ENCODE results near the gene GPR108. TPM values are rescaled to one million over a fixed set of nuclear protein-coding genes. Genes with fewer than 3 reads are reported as not detected.

GPR108 gene
- polyA plus RNA-seq, 1 of the 3 experiments (the other 2 are of a cell fraction): 54.2 TPM

DNA sequence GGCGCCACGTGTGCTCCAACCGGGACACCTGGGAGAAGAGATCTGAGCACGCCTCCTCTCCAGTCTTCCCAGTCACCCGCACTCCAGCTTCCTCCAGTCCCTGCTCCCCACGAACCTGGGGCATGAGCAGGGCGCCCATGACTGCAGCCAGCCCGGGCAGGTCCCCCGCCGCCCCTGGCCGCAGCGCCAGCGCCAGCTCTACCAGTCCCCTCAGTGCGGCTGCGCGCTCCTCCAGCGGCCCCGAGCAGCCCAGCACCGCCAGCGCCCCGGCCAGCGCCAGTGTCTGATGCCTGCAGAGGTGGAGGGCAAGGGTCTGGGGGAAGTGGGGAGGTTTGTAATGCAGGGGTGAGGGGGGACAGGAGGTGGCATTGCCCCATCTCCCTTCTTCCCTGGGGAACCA, 16.8 kb upstream of the GPR108 start:
- no peak overlapping the region for H3K27ac ChIP-seq (ENCODE audit: low read depth in 2 of 2, low read length in 1 of 2)
- H3K9me3 ChIP-seq: no peaks in the 10 kb centered on the region
- H3K27me3 ChIP-seq (ENCODE audit: insufficient read depth): no peaks in the 10 kb centered on the region
- WGBS (ENCODE audit: low lambda C conversion rate): 92% methylated on average over 11 of the region's 22 CpGs
- no peaks in the 10 kb centered on the region for H4K20me1 ChIP-seq (ENCODE audit: insufficient read depth)
- H3K79me2 ChIP-seq (ENCODE audit: insufficient read depth): no peaks in the 10 kb centered on the region
- no peak overlapping the region for H3K4me3 ChIP-seq (ENCODE audit: low read depth in 2 of 2, low read length in 1 of 2)
- TF ChIP-seq RXRA (IDR thresholded peaks at IDR 0.05; ENCODE audit: borderline replicate concordance, low read depth) (no peak), TAF1 (IDR thresholded peaks at IDR 0.05; ENCODE audit: borderline replicate concordance, low read depth, low read length) (no peak), MXI1 (IDR thresholded peaks at IDR 0.05; ENCODE audit: low read depth, low read length) (no peak), TEAD4 (IDR thresholded peaks at IDR 0.05; ENCODE audit: borderline replicate concordance, insufficient read depth) (no peak), FOXM1 (IDR thresholded peaks at IDR 0.05; ENCODE audit: low read depth) (no peak), EZH2phosphoT487 (IDR thresholded peaks at IDR 0.05; ENCODE audit: borderline replicate concordance, low read depth) (no peak), RFX5 (IDR thresholded peaks at IDR 0.05; ENCODE audit: low read length) (no peak), SMC3 (IDR thresholded peaks at IDR 0.05; ENCODE audit: low read depth, low read length) (no peak), NFIC (IDR thresholded peaks at IDR 0.05; ENCODE audit: borderline replicate concordance) (no peak), FOSL2 (IDR thresholded peaks at IDR 0.05; ENCODE audit: borderline replicate concordance, low read depth) (no peak), SIN3A (IDR thresholded peaks at IDR 0.05; ENCODE audit: borderline replicate concordance, low read depth, low read length) (no peak), POLR2AphosphoS5 (IDR thresholded peaks at IDR 0.05; ENCODE audit: low read depth, low read length) (no peak)
- TF ChIP-seq, protein P1, sequence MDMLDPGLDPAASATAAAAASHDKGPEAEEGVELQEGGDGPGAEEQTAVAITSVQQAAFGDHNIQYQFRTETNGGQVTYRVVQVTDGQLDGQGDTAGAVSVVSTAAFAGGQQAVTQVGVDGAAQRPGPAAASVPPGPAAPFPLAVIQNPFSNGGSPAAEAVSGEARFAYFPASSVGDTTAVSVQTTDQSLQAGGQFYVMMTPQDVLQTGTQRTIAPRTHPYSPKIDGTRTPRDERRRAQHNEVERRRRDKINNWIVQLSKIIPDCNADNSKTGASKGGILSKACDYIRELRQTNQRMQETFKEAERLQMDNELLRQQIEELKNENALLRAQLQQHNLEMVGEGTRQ (IDR thresholded peaks at IDR 0.05; ENCODE audit: borderline replicate concordance, low read depth, low read length): no peak
- TF ChIP-seq, protein P2, sequence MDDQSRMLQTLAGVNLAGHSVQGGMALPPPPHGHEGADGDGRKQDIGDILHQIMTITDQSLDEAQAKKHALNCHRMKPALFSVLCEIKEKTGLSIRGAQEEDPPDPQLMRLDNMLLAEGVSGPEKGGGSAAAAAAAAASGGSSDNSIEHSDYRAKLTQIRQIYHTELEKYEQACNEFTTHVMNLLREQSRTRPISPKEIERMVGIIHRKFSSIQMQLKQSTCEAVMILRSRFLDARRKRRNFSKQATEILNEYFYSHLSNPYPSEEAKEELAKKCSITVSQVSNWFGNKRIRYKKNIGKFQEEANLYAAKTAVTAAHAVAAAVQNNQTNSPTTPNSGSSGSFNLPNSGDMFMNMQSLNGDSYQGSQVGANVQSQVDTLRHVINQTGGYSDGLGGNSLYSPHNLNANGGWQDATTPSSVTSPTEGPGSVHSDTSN (IDR thresholded peaks at IDR 0.05): no peak
- TF ChIP-seq, protein P3, sequence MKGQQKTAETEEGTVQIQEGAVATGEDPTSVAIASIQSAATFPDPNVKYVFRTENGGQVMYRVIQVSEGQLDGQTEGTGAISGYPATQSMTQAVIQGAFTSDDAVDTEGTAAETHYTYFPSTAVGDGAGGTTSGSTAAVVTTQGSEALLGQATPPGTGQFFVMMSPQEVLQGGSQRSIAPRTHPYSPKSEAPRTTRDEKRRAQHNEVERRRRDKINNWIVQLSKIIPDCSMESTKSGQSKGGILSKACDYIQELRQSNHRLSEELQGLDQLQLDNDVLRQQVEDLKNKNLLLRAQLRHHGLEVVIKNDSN (IDR thresholded peaks at IDR 0.05; ENCODE audit: borderline replicate concordance, low read depth): no peak
- TF ChIP-seq, protein P4, sequence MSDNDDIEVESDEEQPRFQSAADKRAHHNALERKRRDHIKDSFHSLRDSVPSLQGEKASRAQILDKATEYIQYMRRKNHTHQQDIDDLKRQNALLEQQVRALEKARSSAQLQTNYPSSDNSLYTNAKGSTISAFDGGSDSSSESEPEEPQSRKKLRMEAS (IDR thresholded peaks at IDR 0.05; ENCODE audit: low read depth): no peak
- TF ChIP-seq, protein P5, sequence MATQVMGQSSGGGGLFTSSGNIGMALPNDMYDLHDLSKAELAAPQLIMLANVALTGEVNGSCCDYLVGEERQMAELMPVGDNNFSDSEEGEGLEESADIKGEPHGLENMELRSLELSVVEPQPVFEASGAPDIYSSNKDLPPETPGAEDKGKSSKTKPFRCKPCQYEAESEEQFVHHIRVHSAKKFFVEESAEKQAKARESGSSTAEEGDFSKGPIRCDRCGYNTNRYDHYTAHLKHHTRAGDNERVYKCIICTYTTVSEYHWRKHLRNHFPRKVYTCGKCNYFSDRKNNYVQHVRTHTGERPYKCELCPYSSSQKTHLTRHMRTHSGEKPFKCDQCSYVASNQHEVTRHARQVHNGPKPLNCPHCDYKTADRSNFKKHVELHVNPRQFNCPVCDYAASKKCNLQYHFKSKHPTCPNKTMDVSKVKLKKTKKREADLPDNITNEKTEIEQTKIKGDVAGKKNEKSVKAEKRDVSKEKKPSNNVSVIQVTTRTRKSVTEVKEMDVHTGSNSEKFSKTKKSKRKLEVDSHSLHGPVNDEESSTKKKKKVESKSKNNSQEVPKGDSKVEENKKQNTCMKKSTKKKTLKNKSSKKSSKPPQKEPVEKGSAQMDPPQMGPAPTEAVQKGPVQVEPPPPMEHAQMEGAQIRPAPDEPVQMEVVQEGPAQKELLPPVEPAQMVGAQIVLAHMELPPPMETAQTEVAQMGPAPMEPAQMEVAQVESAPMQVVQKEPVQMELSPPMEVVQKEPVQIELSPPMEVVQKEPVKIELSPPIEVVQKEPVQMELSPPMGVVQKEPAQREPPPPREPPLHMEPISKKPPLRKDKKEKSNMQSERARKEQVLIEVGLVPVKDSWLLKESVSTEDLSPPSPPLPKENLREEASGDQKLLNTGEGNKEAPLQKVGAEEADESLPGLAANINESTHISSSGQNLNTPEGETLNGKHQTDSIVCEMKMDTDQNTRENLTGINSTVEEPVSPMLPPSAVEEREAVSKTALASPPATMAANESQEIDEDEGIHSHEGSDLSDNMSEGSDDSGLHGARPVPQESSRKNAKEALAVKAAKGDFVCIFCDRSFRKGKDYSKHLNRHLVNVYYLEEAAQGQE (IDR thresholded peaks at IDR 0.05; ENCODE audit: low read depth, low read length): no peak
- no peaks in the 10 kb centered on the region for H3F3A ChIP-seq (replicated peaks; ENCODE audit: insufficient read depth)
- H3K4me2 ChIP-seq: no peak overlapping the region
- H3K9me2 ChIP-seq: no peaks in the 10 kb centered on the region
- ChIA-PET POLR2A (no interaction called here), CTCF (interaction anchor here (0.7 to 1.7 kb wide), 2 partner anchors 16 to 109 kb away, joined by 3 to 4 read pairs; no protein-coding TSS in a partner anchor)
- no peaks in the 10 kb centered on the region; a peak in 1 of 4 replicates for H3K4me1 ChIP-seq (ENCODE audit: control insufficient read depth in 1 of 2, insufficient read depth in 2 of 2, low read depth in 1 of 2, low read length in 1 of 2)
- no peak for DNase-seq
- H3K9ac ChIP-seq: no peak overlapping the region
- peaks cover 10% of the 10 kb centered on the region in 2 experiments for H3K36me3 ChIP-seq (replicated peaks in 1 of 2; ENCODE audit: control insufficient read depth in 1 of 2, insufficient read depth in 2 of 2, low read length in 1 of 2)
- no peak overlapping the region for H2AFZ ChIP-seq (ENCODE audit: low read depth)

Measured in SK-N-SH (cell line).